Left lung (tissue), 10 donors: ENCODE results near the gene FAM50A. TPM values are rescaled to one million over a fixed set of nuclear protein-coding genes. Genes with fewer than 3 reads are reported as not detected.

Source experiments
- ATAC-seq: fragments of 200-7000 bp; cut with Tn5 transposase; one replicate; pipeline ENCODE4 v1.9.1; 2020; ENCODE audit warnings: moderate library complexity
- DNase-seq, 4 donors: peaks; one replicate each; pipeline ENCODE4 v3.0.0-alpha.2; 2013 to 2020
- H3K27ac ChIP-seq, 2 donors: fragments of 200-600 bp; sonication (generic) in 1 of 2; one replicate each; pipeline versions ENCODE4 v1.5.0 to v1.8.0; 2020 to 2021
- H3K27me3 ChIP-seq, 2 donors: fragments of 200-600 bp; sonication (generic) in 1 of 2; one replicate each; pipeline versions ENCODE4 v1.5.0 to v1.8.0; 2020 to 2021
- H3K36me3 ChIP-seq, 2 donors: fragments of 200-600 bp; sonication (generic) in 1 of 2; one replicate each; pipeline versions ENCODE4 v1.5.0 to v1.8.0; 2020 to 2021
- H3K4me1 ChIP-seq, 2 donors: fragments of 200-600 bp; one replicate each; pipeline ENCODE4 v1.8.0; 2021
- H3K4me3 ChIP-seq, 2 donors: fragments of 200-600 bp; sonication (generic) in 1 of 2; one replicate each; pipeline versions ENCODE4 v1.5.0 to v1.8.0; 2020 to 2021; ENCODE audit warnings: mild to moderate bottlenecking in 1 of 2
- H3K9me3 ChIP-seq, 2 donors: fragments of 200-600 bp; sonication (generic) in 1 of 2; one replicate each; pipeline versions ENCODE4 v1.5.0 to v1.8.0; 2020 to 2021
- intact Hi-C, 2 donors: fragments of 100-400 bp; cut with DNase I; formaldehyde crosslinking; loops; one replicate each; pipeline versions ENCODE4 v1.11.2 to v1.14.2; 2022
- polyA plus RNA-seq, 6 donors: library from polyadenylated mRNA; unstranded; fragments of 120-200 nt; gene quantifications; one replicate each; pipeline ENCODE4 v1.2.1, GENCODE V29; 2013; ENCODE audit not compliant: insufficient read length in 6 of 6
- total RNA-seq, 2 donors: library from RNA; stranded (reverse); fragmentation: NEBNext Ultra II Directional; extraction: Animal tissue kit (Norgen Biotek cat#: 25700); gene quantifications; one replicate each; pipeline ENCODE4 v1.2.1, GENCODE V29; 2021
- TF ChIP-seq, protein P1 (sequence below), 2 donors: fragments of 200-600 bp; sonication (generic) in 1 of 2; IDR thresholded peaks; one replicate each; pipeline versions ENCODE4 v1.5.0 to v1.8.0; 2021; ENCODE audit warnings: antibody characterized with exemption in 2 of 2
- donor health status: DM: no; HTN: yes; CAD: no.
- donor health status: DM: no; HTN: no; CAD: no.

Gene FAM50A
- total and polyA plus RNA-seq, 8 donors: 43.1 to 82.1 (median 49.1) TPM

DNA sequence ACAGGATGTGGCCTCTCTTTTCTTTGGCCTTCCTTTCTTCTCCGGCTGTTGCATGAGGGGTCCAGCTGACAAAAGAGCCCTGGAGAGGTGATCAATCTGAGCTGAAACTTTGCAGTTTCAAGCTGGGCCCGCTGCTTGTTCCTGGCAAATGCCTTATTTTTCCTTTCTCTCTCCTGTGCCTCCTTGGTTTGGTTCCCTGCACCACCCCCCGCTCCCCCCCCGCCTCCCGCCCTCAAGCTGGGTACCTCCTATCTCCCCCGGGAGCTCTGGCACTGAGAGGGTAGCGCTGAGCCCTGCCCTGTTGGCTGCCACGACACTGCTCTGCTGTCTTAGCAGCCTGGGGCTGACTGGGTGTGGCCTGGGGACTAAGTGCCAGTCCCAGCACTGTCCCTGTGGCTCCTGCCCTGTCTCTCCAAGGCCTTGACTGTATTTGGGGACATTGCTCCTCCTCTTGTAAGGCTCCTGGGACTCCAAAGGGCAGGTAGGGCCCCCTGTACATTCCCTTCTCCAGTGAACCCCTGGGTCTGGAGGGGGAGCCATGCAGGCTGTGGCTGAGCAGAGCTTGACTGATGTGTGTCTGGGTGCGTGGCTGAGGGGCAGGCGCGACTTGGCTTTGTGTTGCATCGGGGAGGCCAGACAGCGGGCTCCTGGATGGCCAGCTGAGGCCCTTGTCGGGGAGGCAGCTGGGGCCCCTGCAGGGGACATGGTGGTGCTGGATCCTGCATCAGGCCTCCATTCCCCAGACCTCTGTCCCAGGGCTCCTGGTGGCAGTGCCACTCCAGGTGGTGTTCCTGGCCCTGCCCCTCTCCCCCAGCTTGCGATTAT is 15.2 kb downstream of the FAM50A start:
- TF ChIP-seq, protein P1, sequence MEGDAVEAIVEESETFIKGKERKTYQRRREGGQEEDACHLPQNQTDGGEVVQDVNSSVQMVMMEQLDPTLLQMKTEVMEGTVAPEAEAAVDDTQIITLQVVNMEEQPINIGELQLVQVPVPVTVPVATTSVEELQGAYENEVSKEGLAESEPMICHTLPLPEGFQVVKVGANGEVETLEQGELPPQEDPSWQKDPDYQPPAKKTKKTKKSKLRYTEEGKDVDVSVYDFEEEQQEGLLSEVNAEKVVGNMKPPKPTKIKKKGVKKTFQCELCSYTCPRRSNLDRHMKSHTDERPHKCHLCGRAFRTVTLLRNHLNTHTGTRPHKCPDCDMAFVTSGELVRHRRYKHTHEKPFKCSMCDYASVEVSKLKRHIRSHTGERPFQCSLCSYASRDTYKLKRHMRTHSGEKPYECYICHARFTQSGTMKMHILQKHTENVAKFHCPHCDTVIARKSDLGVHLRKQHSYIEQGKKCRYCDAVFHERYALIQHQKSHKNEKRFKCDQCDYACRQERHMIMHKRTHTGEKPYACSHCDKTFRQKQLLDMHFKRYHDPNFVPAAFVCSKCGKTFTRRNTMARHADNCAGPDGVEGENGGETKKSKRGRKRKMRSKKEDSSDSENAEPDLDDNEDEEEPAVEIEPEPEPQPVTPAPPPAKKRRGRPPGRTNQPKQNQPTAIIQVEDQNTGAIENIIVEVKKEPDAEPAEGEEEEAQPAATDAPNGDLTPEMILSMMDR (IDR thresholded peaks at IDR 0.05): no peak
- Histone ChIP-seq H3K27me3 (no peaks in the 10 kb centered on the region), H3K27ac (no peak overlapping the region), H3K9me3 (no peaks in the 10 kb centered on the region), H3K36me3 (peaks cover 0 to 14% of the 10 kb centered on the region in 2 donors), H3K4me1 (no peaks in the 10 kb centered on the region), H3K4me3 (peak overlapping the region; percentile 41 to 59)
- ATAC-seq: peak; percentile 81
- intact Hi-C loops: no loop called here
- no peak for DNase-seq

DNA sequence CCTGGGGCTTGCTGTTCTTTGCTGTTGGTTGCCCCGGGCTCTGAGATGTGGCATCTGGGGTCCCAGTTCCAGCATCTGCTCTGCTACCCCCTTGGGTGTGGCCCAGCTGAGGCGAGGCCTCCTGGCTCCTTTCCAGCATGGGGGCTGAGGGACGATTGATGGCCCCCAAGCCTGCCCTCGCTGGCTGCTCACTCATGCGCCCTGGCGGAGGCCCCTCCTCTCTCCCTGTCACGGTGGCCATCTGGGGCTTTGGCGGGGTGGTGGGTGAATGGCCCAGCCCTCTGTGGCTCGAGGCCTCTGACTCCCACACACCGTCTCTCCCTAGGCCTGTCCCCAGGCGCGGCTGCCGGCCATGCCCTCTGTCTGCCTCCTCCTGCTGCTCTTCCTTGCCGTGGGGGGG is 15.9 kb downstream of the FAM50A start:
- peaks cover 0 to 20% of the 10 kb centered on the region in 2 donors for H3K36me3 ChIP-seq
- intact Hi-C loops: no loop called here
- H3K9me3 ChIP-seq: no peaks in the 10 kb centered on the region
- H3K27ac ChIP-seq: no peak overlapping the region
- ATAC-seq (no peak), DNase-seq (no peak)
- no peaks in the 10 kb centered on the region for H3K27me3 ChIP-seq
- peak overlapping the region in 1 of 2 donors; percentile 59 for H3K4me3 ChIP-seq
- H3K4me1 ChIP-seq: no peaks in the 10 kb centered on the region
- TF ChIP-seq, protein P1 (IDR thresholded peaks at IDR 0.05): no peak

DNA sequence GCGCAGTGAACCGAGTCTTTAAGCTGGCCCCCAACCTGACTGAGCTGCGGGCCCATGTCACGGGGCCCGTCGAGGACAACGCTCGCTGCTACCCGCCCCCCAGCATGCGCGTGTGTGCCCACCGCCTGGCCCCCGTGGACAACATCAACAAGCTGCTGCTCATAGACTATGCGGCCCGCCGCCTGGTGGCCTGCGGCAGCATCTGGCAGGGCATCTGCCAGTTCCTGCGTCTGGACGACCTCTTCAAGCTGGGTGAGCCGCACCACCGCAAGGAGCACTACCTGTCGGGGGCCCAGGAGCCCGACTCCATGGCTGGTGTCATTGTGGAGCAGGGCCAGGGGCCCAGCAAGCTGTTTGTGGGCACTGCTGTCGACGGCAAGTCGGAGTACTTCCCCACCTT is 16.4 kb downstream of the FAM50A start:
- intact Hi-C loops: no loop called here
- no peak overlapping the region for H3K27ac ChIP-seq
- ATAC-seq (no peak), DNase-seq (no peak)
- H3K4me3 ChIP-seq: no peak overlapping the region
- H3K27me3 ChIP-seq: no peaks in the 10 kb centered on the region
- no peaks in the 10 kb centered on the region for H3K4me1 ChIP-seq
- H3K36me3 ChIP-seq: peaks cover 0 to 25% of the 10 kb centered on the region in 2 donors
- TF ChIP-seq, protein P1 (IDR thresholded peaks at IDR 0.05): no peak
- H3K9me3 ChIP-seq: no peaks in the 10 kb centered on the region

DNA sequence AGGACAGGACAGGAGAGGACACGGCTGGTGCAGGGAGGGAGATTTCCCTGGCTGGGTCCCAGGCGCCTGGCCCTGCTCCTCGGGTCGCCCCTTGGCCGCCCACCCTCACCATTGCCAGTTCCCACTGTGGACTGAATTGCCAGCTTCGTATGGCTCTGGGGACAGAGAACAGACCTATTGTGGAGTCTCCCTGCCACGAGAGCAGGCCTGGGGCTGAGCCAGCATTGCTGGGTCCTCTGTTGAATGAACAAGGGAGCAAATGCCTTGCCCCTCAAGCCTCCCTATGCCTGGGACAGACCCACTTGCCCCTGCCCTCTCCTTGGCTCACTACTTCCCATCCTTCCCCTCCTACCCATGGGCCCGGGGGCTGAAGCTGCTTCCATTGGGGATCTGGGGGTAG is 18.5 kb downstream of the FAM50A start:
- Histone ChIP-seq H3K27ac (no peak overlapping the region), H3K27me3 (no peaks in the 10 kb centered on the region), H3K4me3 (no peak overlapping the region), H3K36me3 (peaks cover 0 to 44% of the 10 kb centered on the region in 2 donors), H3K9me3 (no peaks in the 10 kb centered on the region), H3K4me1 (no peaks in the 10 kb centered on the region)
- DNase-seq: no peak
- intact Hi-C loops: no loop called here
- ATAC-seq: no peak
- TF ChIP-seq, protein P1 (IDR thresholded peaks at IDR 0.05): no peak

DNA sequence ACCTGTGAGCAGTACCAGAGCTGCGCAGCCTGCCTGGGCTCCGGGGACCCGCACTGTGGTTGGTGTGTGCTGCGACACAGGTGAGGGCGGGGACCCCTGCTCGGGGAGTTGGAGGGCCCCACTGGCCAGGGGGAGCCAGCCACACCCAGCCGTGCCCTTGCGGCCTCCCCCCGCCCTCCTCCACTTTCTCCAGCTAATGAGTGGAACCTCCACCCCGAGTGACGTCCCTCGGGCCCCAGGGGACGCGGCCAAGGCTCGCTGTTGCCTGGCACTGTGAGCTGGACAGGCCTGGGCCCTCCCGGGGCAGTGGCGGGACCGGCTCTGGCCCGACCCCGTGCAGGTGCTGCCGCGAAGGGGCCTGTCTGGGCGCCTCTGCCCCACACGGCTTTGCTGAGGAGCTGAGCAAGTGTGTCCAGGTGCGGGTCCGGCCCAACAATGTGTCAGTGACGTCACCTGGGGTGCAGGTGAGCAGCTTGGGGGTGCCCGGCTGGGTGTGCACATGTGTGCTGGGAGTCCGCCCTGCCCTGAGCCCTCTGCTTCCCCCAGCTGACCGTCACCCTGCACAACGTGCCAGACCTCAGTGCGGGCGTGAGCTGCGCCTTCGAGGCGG is 19.8 kb downstream of the FAM50A start:
- TF ChIP-seq, protein P1 (IDR thresholded peaks at IDR 0.05): no peak
- peaks cover 0 to 57% of the 10 kb centered on the region in 2 donors for H3K36me3 ChIP-seq
- H3K27me3 ChIP-seq: no peaks in the 10 kb centered on the region
- H3K4me1 ChIP-seq: no peaks in the 10 kb centered on the region
- H3K27ac ChIP-seq: no peak overlapping the region
- ATAC-seq (no peak), DNase-seq (no peak)
- H3K9me3 ChIP-seq: no peaks in the 10 kb centered on the region
- H3K4me3 ChIP-seq: no peak overlapping the region
- intact Hi-C loops: no loop called here
